PC-3 (cell line): ENCODE results near the gene RYK. TPM values are rescaled to one million over a fixed set of nuclear protein-coding genes. Genes with fewer than 3 reads are reported as not detected.

Experiments used
- ATAC-seq: fragments of 200-7000 bp; cut with Tn5 transposase; 2 replicates; pipeline ENCODE4 v1.9.1; 2020; ENCODE audit warnings: mild to moderate bottlenecking, moderate library complexity
- BruUV-seq: library from RNA; stranded (reverse); fragments of 400-500 nt; replicated peaks from 2 replicates; lab custom pipeline; 2021; lab: Mats Ljungman, UMichigan
- CTCF ChIA-PET: fragments of 300-600 bp; sonication (Branson Sonifier 250); formaldehyde crosslinking; loops from one replicate; lab custom pipeline; 2022; ENCODE audit warnings: antibody characterized with exemption; lab: Charles Lee
- POLR2A ChIA-PET: fragments of 300-600 bp; sonication (Branson Sonifier 250); formaldehyde crosslinking; loops from one replicate; lab custom pipeline; 2022; ENCODE audit warnings: antibody characterized with exemption; ENCODE audit not compliant: unreplicated experiment; lab: Charles Lee
- DNase-seq: peaks from one replicate; pipeline ENCODE4 v3.0.0-alpha.2; 2015
- H2AFZ ChIP-seq: fragments of 300-600 bp; sonication (generic); 2 replicates; pipeline ENCODE4 v1.6.0; 2016; ENCODE audit warnings: antibody characterized with exemption, low read length
- H3F3A ChIP-seq: fragments of 300-600 bp; sonication (generic); one replicate; pipeline ENCODE4 v1.6.0; 2017; ENCODE audit warnings: antibody characterized with exemption, low read length, control low read depth, mild to moderate bottlenecking; ENCODE audit not compliant: unreplicated experiment
- H3K27ac ChIP-seq: fragments of 300-600 bp; sonication (generic); 2 replicates; pipeline ENCODE4 v1.5.1; 2016; ENCODE audit warnings: mild to moderate bottlenecking, low read length
- H3K27me3 ChIP-seq: fragments of 300-600 bp; sonication (generic); 2 replicates; pipeline ENCODE4 v1.6.1; 2016; ENCODE audit warnings: low read length, mixed read lengths
- H3K36me3 ChIP-seq: fragments of 300-600 bp; sonication (generic); 2 replicates; pipeline ENCODE4 v1.6.1; 2016; ENCODE audit warnings: low read depth, mixed run types, low read length, mixed read lengths
- H3K4me1 ChIP-seq: fragments of 300-600 bp; sonication (generic); 2 replicates; pipeline ENCODE4 v1.5.1; 2016; ENCODE audit warnings: low read length; ENCODE audit not compliant: insufficient read depth
- H3K4me2 ChIP-seq: fragments of 300-600 bp; sonication (generic); 2 replicates; pipeline ENCODE4 v1.6.0; 2016; ENCODE audit warnings: low read length
- H3K4me3 ChIP-seq: fragments of 300-600 bp; sonication (generic); 2 replicates; pipeline ENCODE4 v1.5.1; 2016; ENCODE audit warnings: mild to moderate bottlenecking, low read length, mixed read lengths
- H3K79me2 ChIP-seq: fragments of 300-600 bp; sonication (generic); 2 replicates; pipeline ENCODE4 v1.6.1; 2017; ENCODE audit warnings: low read length, mixed read lengths
- H3K9ac ChIP-seq: fragments of 300-600 bp; sonication (generic); 2 replicates; pipeline ENCODE4 v1.6.0; 2016; ENCODE audit warnings: mild to moderate bottlenecking, low read length
- H3K9me2 ChIP-seq: fragments of 300-600 bp; sonication (generic); replicated peaks from 2 replicates; pipeline ENCODE4 v1.6.1; 2016; ENCODE audit warnings: mixed run types, low read length, mixed read lengths
- H3K9me3 ChIP-seq: fragments of 300-600 bp; sonication (generic); 2 replicates; pipeline ENCODE4 v1.6.1; 2016; ENCODE audit warnings: low read length, mixed read lengths
- H4K20me1 ChIP-seq: fragments of 300-600 bp; sonication (generic); 2 replicates; pipeline ENCODE4 v1.6.1; 2016; ENCODE audit warnings: low read length, mixed read lengths
- CTCF ChIP-seq: fragments of 300-600 bp; sonication (generic); conservative IDR thresholded peaks from 2 replicates; pipeline ENCODE4 v1.5.1; 2017; ENCODE audit warnings: antibody characterized with exemption, low read depth, mild to moderate bottlenecking, low read length
- EZH2 ChIP-seq: fragments of 300-600 bp; sonication (generic); IDR thresholded peaks from one replicate; pipeline ENCODE4 v1.6.1; 2017; ENCODE audit warnings: antibody characterized with exemption, mild to moderate bottlenecking, low read length; ENCODE audit not compliant: unreplicated experiment
- EZH2phosphoT487 ChIP-seq: fragments of 300-600 bp; sonication (generic); IDR thresholded peaks from 2 replicates; pipeline ENCODE4 v1.6.1; 2018; ENCODE audit warnings: mild to moderate bottlenecking, antibody characterized with exemption, low read length, borderline replicate concordance
- intact Hi-C: fragments of 100-400 bp; cut with micrococcal nuclease; formaldehyde crosslinking; loops from 2 replicates; pipeline ENCODE4 v1.9.0; 2023
- total RNA-seq: library from RNA; depleted of rRNA; stranded (reverse); fragments of >200 nt; gene quantifications from 2 replicates; pipeline ENCODE4 v1.2.3, GENCODE V29; 2014

RYK gene
- total RNA-seq, 1 experiment from 2014 or later: 47.2 TPM

- CTCF ChIA-PET: no interaction called here
- POLR2A ChIA-PET: no interaction called here
- intact Hi-C loops: no loop called here
These were observed 17.3 kb upstream of the RYK start for GRCh38 chr3:134267996-134268395.

GRCh38 chr3:134260987-134261386 lies 10.3 kb upstream of the RYK start:
- Histone ChIP-seq H4K20me1 (no peaks in the 10 kb centered on the region), H3K27ac (no peak overlapping the region), H2AFZ (no peak overlapping the region), H3K9me3 (no peaks in the 10 kb centered on the region), H3K27me3 (no peaks in the 10 kb centered on the region), H3K4me1 (peaks cover 5% of the 10 kb centered on the region; the same call in 1 of the 2 replicates), H3F3A (no peaks in the 10 kb centered on the region), H3K9ac (no peak overlapping the region), H3K4me3 (no peak overlapping the region), H3K9me2 (no peaks in the 10 kb centered on the region), H3K79me2 (no peaks in the 10 kb centered on the region), H3K4me2 (no peak overlapping the region), H3K36me3 (no peaks in the 10 kb centered on the region)
- intact Hi-C loops: no loop called here
- ChIA-PET CTCF (no interaction called here), POLR2A (no interaction called here)
- no TSS peak for BruUV-seq
- TF ChIP-seq EZH2phosphoT487: no peak
- TF ChIP-seq EZH2: no peak
- ATAC-seq (no peak), DNase-seq (no peak)

More at GRCh38 chr3:134267996-134268395, 17.3 kb upstream of the RYK start:
- H3K27ac ChIP-seq: no peak overlapping the region
- no peaks in the 10 kb centered on the region for H3K79me2 ChIP-seq
- no peak overlapping the region for H3K4me3 ChIP-seq
- no peaks in the 10 kb centered on the region for H3K27me3 ChIP-seq
- H3F3A ChIP-seq: no peaks in the 10 kb centered on the region
- no peak overlapping the region for H3K4me2 ChIP-seq
- H3K9me3 ChIP-seq: no peaks in the 10 kb centered on the region
- DNase-seq: no peak
- no peaks in the 10 kb centered on the region for H3K36me3 ChIP-seq
- no peaks in the 10 kb centered on the region for H3K4me1 ChIP-seq
- TF ChIP-seq CTCF: no peak
- no peak for TF ChIP-seq EZH2phosphoT487
- no peak for TF ChIP-seq EZH2
- H4K20me1 ChIP-seq: no peaks in the 10 kb centered on the region
- no peak overlapping the region for H2AFZ ChIP-seq
- no peaks in the 10 kb centered on the region for H3K9me2 ChIP-seq
- no TSS peak for BruUV-seq
- no peak for ATAC-seq
- H3K9ac ChIP-seq: no peak overlapping the region

GRCh38 chr3:134258761-134259347 lies 8.2 kb upstream of the RYK start:
- ChIA-PET CTCF (no interaction called here), POLR2A (no interaction called here)
- Histone ChIP-seq H3K9ac (no peak overlapping the region), H3K4me1 (peaks cover 5% of the 10 kb centered on the region; the same call in 1 of the 2 replicates), H3K9me2 (no peaks in the 10 kb centered on the region), H3K79me2 (no peaks in the 10 kb centered on the region), H3K27me3 (no peaks in the 10 kb centered on the region), H3K4me2 (no peak overlapping the region), H3K36me3 (no peaks in the 10 kb centered on the region), H3K4me3 (no peak overlapping the region), H4K20me1 (no peaks in the 10 kb centered on the region), H2AFZ (no peak overlapping the region), H3F3A (no peaks in the 10 kb centered on the region), H3K27ac (no peak overlapping the region), H3K9me3 (no peaks in the 10 kb centered on the region)
- DNase-seq: no peak
- no peak; the same call in 1 of the 2 replicates for ATAC-seq
- BruUV-seq: no TSS peak
- intact Hi-C loops: no loop called here
- TF ChIP-seq EZH2phosphoT487 (no peak), CTCF (no peak), EZH2 (no peak)
